HepG2 (cell line): ENCODE results near the gene SNAI1. TPM values are rescaled to one million over a fixed set of nuclear protein-coding genes. Genes with fewer than 3 reads are reported as not detected.

Experiments used
- AKAP8 ChIP-seq: sonication (generic); formaldehyde crosslinking; IDR thresholded peaks from 2 replicates; pipeline ENCODE4 v1.5.1; 2020; ENCODE audit warnings: mild to moderate bottlenecking, missing genetic modification reagents
- BORCS8-MEF2B ChIP-seq: sonication (generic); formaldehyde crosslinking; IDR thresholded peaks from 2 replicates; pipeline ENCODE4 v1.8.0; 2022; ENCODE audit warnings: mild to moderate bottlenecking, missing genetic modification reagents
- CREBL2 ChIP-seq: sonication (generic); formaldehyde crosslinking; IDR thresholded peaks from 2 replicates; pipeline ENCODE4 v1.8.1; 2023; ENCODE audit warnings: missing genetic modification reagents, mild to moderate bottlenecking, borderline replicate concordance
- FOXA3 ChIP-seq: IDR thresholded peaks from 2 replicates; pipeline ENCODE4 v1.6.1; 2016; ENCODE audit warnings: missing genetic modification reagents, missing compliant biosample characterization
- HNRNPLL ChIP-seq: fragments of 200-400 bp; formaldehyde crosslinking; IDR thresholded peaks from 2 replicates; pipeline ENCODE4 v1.6.1; 2017; ENCODE audit warnings: mild to moderate bottlenecking, low read depth, low read length; ENCODE audit not compliant: poor library complexity, severe bottlenecking
- JUN ChIP-seq: sonication (generic); formaldehyde crosslinking; IDR thresholded peaks from 2 replicates; pipeline ENCODE4 v1.4.0; 2020; ENCODE audit warnings: mild to moderate bottlenecking, missing genetic modification reagents
- PHF20 ChIP-seq: sonication (generic); formaldehyde crosslinking; IDR thresholded peaks from 2 replicates; pipeline ENCODE4 v1.5.0; 2020; ENCODE audit warnings: mild to moderate bottlenecking, missing genetic modification reagents
- SMC3 ChIP-seq: IDR thresholded peaks from 2 replicates; pipeline ENCODE4 v1.6.1; 2011; ENCODE audit warnings: low read length, improper control_type of control experiment
- SRY ChIP-seq: sonication (generic); formaldehyde crosslinking; IDR thresholded peaks from 2 replicates; pipeline ENCODE4 v1.8.0; 2022; ENCODE audit warnings: mild to moderate bottlenecking, missing genetic modification reagents
- TBX2 ChIP-seq: sonication (generic); formaldehyde crosslinking; IDR thresholded peaks from 2 replicates; pipeline ENCODE4 v1.5.0; 2020; ENCODE audit warnings: missing genetic modification reagents, mild to moderate bottlenecking, borderline replicate concordance
- ZBTB39 ChIP-seq: sonication (generic); formaldehyde crosslinking; IDR thresholded peaks from 2 replicates; pipeline ENCODE4 v1.5.0; 2020; ENCODE audit warnings: missing genetic modification reagents
- ZFP90 ChIP-seq: sonication (generic); formaldehyde crosslinking; IDR thresholded peaks from 2 replicates; pipeline ENCODE4 v1.8.0; 2022; ENCODE audit warnings: missing genetic modification reagents, mild to moderate bottlenecking, inconsistent platforms, borderline replicate concordance
- ZFYVE20 ChIP-seq: sonication (generic); formaldehyde crosslinking; IDR thresholded peaks from 2 replicates; pipeline ENCODE4 v1.8.0; 2023; ENCODE audit warnings: low read depth, mild to moderate bottlenecking, moderate library complexity, missing genetic modification reagents, borderline replicate concordance
- ZMYM4 ChIP-seq: sonication (generic); formaldehyde crosslinking; IDR thresholded peaks from 2 replicates; pipeline ENCODE4 v1.8.1; 2023; ENCODE audit warnings: mild to moderate bottlenecking, missing genetic modification reagents
- ZNF317 ChIP-seq: sonication (generic); formaldehyde crosslinking; IDR thresholded peaks from 2 replicates; pipeline ENCODE4 v1.5.0; 2020; ENCODE audit warnings: mild to moderate bottlenecking, missing genetic modification reagents
- ZNF333 ChIP-seq: sonication (generic); formaldehyde crosslinking; IDR thresholded peaks from 2 replicates; pipeline ENCODE4 v1.4.0; 2020; ENCODE audit warnings: mild to moderate bottlenecking, missing genetic modification reagents, borderline replicate concordance
- ZNF350 ChIP-seq: sonication (generic); formaldehyde crosslinking; IDR thresholded peaks from 2 replicates; pipeline ENCODE4 v1.4.0; 2020; ENCODE audit warnings: mild to moderate bottlenecking, low read depth, missing genetic modification reagents, borderline replicate concordance
- ZNF609 ChIP-seq: sonication (generic); formaldehyde crosslinking; IDR thresholded peaks from 2 replicates; pipeline ENCODE4 v1.4.0; 2020; ENCODE audit warnings: mild to moderate bottlenecking, missing genetic modification reagents, borderline replicate concordance
- ZNF619 ChIP-seq: sonication (generic); formaldehyde crosslinking; IDR thresholded peaks from 2 replicates; pipeline ENCODE4 v1.4.0; 2020; ENCODE audit warnings: mild to moderate bottlenecking, missing genetic modification reagents
- ZNF775 ChIP-seq: sonication (generic); formaldehyde crosslinking; IDR thresholded peaks from 2 replicates; pipeline ENCODE4 v1.4.0; 2020; ENCODE audit warnings: missing genetic modification reagents, mild to moderate bottlenecking, moderate library complexity, borderline replicate concordance
- ZNF777 ChIP-seq: sonication (generic); formaldehyde crosslinking; IDR thresholded peaks from 2 replicates; pipeline ENCODE4 v1.4.0; 2020; ENCODE audit warnings: missing genetic modification reagents
- ZNF816 ChIP-seq: sonication (generic); formaldehyde crosslinking; IDR thresholded peaks from 2 replicates; pipeline ENCODE4 v1.8.0; 2022; ENCODE audit warnings: missing genetic modification reagents, mild to moderate bottlenecking, borderline replicate concordance
- ZSCAN25 ChIP-seq: sonication (generic); formaldehyde crosslinking; IDR thresholded peaks from 2 replicates; pipeline ENCODE4 v1.8.0; 2022; ENCODE audit warnings: mild to moderate bottlenecking, missing genetic modification reagents
- polyA plus RNA-seq, 8 experiments: library from polyadenylated mRNA; depleted of rRNA in 3 of 8; stranded (reverse) in 7 of 8; unstranded in 1 of 8; fragments of >200 nt; fragmentation: Illumina TruSeq in 4 of 8; extraction: Trizol in 4 of 8; gene quantifications; 2 replicates each; pipeline versions ENCODE4 v1.2.1 to v1.2.3, GENCODE V29; 2011 to 2016; ENCODE audit warnings: low read depth in 4 of 8, missing spikeins in 1 of 8, mixed read lengths in 1 of 8; ENCODE audit not compliant: insufficient read depth in 1 of 8
- total RNA-seq, 5 experiments: library from RNA; depleted of rRNA; stranded (reverse); fragments of >200 nt; fragmentation: Illumina TruSeq; extraction: Trizol; gene quantifications; 2 replicates each; pipeline ENCODE4 v1.2.3, GENCODE V29; 2016; ENCODE audit warnings: low read depth in 1 of 5

Gene SNAI1
- total and polyA plus RNA-seq, 2 of the 13 experiments (the other 11 are each of a cell fraction or from before 2014, with no cell fraction given) = 1.3 to 1.4 TPM

GRCh38 chr20:49976542-49976941 lies 6.2 kb upstream of the SNAI1 start (continued):
- no peak for TF ChIP-seq BORCS8-MEF2B
- peak; percentile 51; the same call in 1 of the 2 replicates for TF ChIP-seq ZNF317 (CRISPR knock-in tag)
- TF ChIP-seq FOXA3 (CRISPR knock-in tag) = peak; percentile 68; the same call in 1 of the 2 replicates
- no peak for TF ChIP-seq ZFP90 (CRISPR knock-in tag)
- TF ChIP-seq ZNF350 (CRISPR knock-in tag) = no peak
- no peak for TF ChIP-seq ZNF609 (CRISPR knock-in tag)
- no peak for TF ChIP-seq ZNF333
- TF ChIP-seq JUN (CRISPR knock-in tag) = peak; percentile 79; the same call in 1 of the 2 replicates
- TF ChIP-seq AKAP8 = no peak
- no peak for TF ChIP-seq ZNF777 (CRISPR knock-in tag)
- no peak for TF ChIP-seq ZMYM4
- TF ChIP-seq ZNF775 (CRISPR knock-in tag) = no peak
- no peak for TF ChIP-seq ZBTB39 (CRISPR knock-in tag)
- TF ChIP-seq SMC3 = no peak
- TF ChIP-seq ZFYVE20 = no peak
- TF ChIP-seq ZSCAN25 = no peak
- no peak; the same call in 1 of the 2 replicates for TF ChIP-seq TBX2
- no peak for TF ChIP-seq PHF20 (CRISPR knock-in tag)
- TF ChIP-seq ZNF816 (CRISPR knock-in tag) = no peak
- no peak for TF ChIP-seq SRY (CRISPR knock-in tag)
- no peak for TF ChIP-seq ZNF619 (CRISPR knock-in tag)
- TF ChIP-seq HNRNPLL = no peak
- no peak for TF ChIP-seq CREBL2 (CRISPR knock-in tag)
